IMR-90 (cell line): ENCODE data around the gene ZNF827. TPM values are rescaled to one million over a fixed set of nuclear protein-coding genes. Genes with fewer than 3 reads are reported as not detected.

ENCODE experiments used
- ATAC-seq: fragments of 200-7000 bp; cut with Tn5 transposase; 2 replicates; pipeline ENCODE4 v1.9.1; 2020; ENCODE audit warnings: low read depth, mild to moderate bottlenecking, moderate library complexity
- BruUV-seq: library from RNA; stranded (reverse); fragments of 400-500 nt; replicated peaks from 2 replicates; lab custom pipeline; 2021; lab: Mats Ljungman, UMichigan
- CTCF ChIA-PET: fragments of 300-600 bp; formaldehyde crosslinking; extraction: SDS; loops from one replicate; lab custom pipeline; 2021; ENCODE audit warnings: antibody characterized with exemption; lab: Yijun Ruan, JAX
- POLR2A ChIA-PET: fragments of 300-600 bp; sonication (Branson Sonifier 250); formaldehyde crosslinking; loops from one replicate; lab custom pipeline; 2022; ENCODE audit warnings: antibody characterized with exemption; ENCODE audit not compliant: unreplicated experiment; lab: Charles Lee
- DNase-seq: peaks from one replicate; pipeline ENCODE4 v3.0.0; 2013
- H2AFZ ChIP-seq: replicated peaks from 2 replicates; pipeline ENCODE3; 2013; ENCODE audit warnings: low read length, mild to moderate bottlenecking; ENCODE audit not compliant: poor library complexity
- H2AK5ac ChIP-seq: 2 replicates; pipeline ENCODE4 v1.6.1; 2013; ENCODE audit warnings: low read depth, low read length, inconsistent platforms
- H2AK9ac ChIP-seq: replicated peaks from 2 replicates; pipeline ENCODE3; 2013; ENCODE audit warnings: mild to moderate bottlenecking, low read depth, low read length, moderate library complexity; ENCODE audit not compliant: poor library complexity
- H2BK120ac ChIP-seq: 2 replicates; pipeline ENCODE4 v1.6.1; 2013; ENCODE audit warnings: low read depth, low read length, inconsistent platforms
- H2BK15ac ChIP-seq: 3 replicates; pipeline ENCODE4 v1.6.1; 2013; ENCODE audit warnings: low read depth, low read length, inconsistent platforms
- H2BK20ac ChIP-seq: 2 replicates; pipeline ENCODE4 v1.6.1; 2013; ENCODE audit warnings: low read depth, mild to moderate bottlenecking, inconsistent platforms, low read length, moderate library complexity
- H2BK5ac ChIP-seq: 2 replicates; pipeline ENCODE4 v1.6.1; 2013; ENCODE audit warnings: mild to moderate bottlenecking, low read depth, low read length, inconsistent platforms; ENCODE audit not compliant: poor library complexity, severe bottlenecking
- H3K14ac ChIP-seq: replicated peaks from 2 replicates; pipeline ENCODE4 v1.6.1; 2013; ENCODE audit warnings: low read depth, low read length, inconsistent platforms
- H3K18ac ChIP-seq: 2 replicates; pipeline ENCODE4 v1.6.1; 2013; ENCODE audit warnings: low read depth, low read length, control low read depth
- H3K23ac ChIP-seq: 2 replicates; pipeline ENCODE4 v1.6.1; 2013; ENCODE audit warnings: low read depth, low read length, inconsistent platforms
- H3K27ac ChIP-seq: 2 replicates; pipeline ENCODE4 v1.5.1; 2013; ENCODE audit warnings: mild to moderate bottlenecking, control low read depth, low read length; ENCODE audit not compliant: insufficient read depth
- H3K27me3 ChIP-seq: 2 replicates; pipeline ENCODE4 v1.6.1; 2013; ENCODE audit warnings: low read length; ENCODE audit not compliant: control insufficient read depth, insufficient read depth
- H3K36me3 ChIP-seq: 2 replicates; pipeline ENCODE4 v1.6.1; 2013; ENCODE audit warnings: low read length, mixed read lengths; ENCODE audit not compliant: control insufficient read depth, insufficient read depth
- H3K4ac ChIP-seq: 2 replicates; pipeline ENCODE4 v1.6.1; 2013; ENCODE audit warnings: low read depth, low read length, inconsistent platforms
- H3K4me1 ChIP-seq: 2 replicates; pipeline ENCODE4 v1.6.1; 2013; ENCODE audit warnings: low read length, mixed read lengths; ENCODE audit not compliant: control insufficient read depth, insufficient read depth
- H3K4me2 ChIP-seq: 2 replicates; pipeline ENCODE4 v1.6.1; 2013; ENCODE audit warnings: low read depth, mild to moderate bottlenecking, control low read depth, low read length, moderate library complexity
- H3K4me3 ChIP-seq: 2 replicates; pipeline ENCODE4 v1.5.1; 2013; ENCODE audit warnings: low read depth, mild to moderate bottlenecking, control low read depth, low read length, moderate library complexity; ENCODE audit not compliant: insufficient read depth
- H3K56ac ChIP-seq: 2 replicates; pipeline ENCODE4 v1.6.1; 2013; ENCODE audit warnings: low read length, inconsistent platforms; ENCODE audit not compliant: insufficient read depth; ENCODE audit errors: extremely low read depth
- H3K79me1 ChIP-seq, 2 experiments: 2 replicates each; pipeline ENCODE4 v1.6.1; 2013; ENCODE audit warnings: low read length in 2 of 2, inconsistent platforms in 1 of 2, low read depth in 1 of 2
- H3K9ac ChIP-seq: 2 replicates; pipeline ENCODE4 v1.6.1; 2013; ENCODE audit warnings: low read depth, low read length, control low read depth
- H3K9me1 ChIP-seq: 2 replicates; pipeline ENCODE4 v1.6.1; 2013; ENCODE audit warnings: low read length, inconsistent platforms; ENCODE audit not compliant: insufficient read depth
- H3K9me3 ChIP-seq: 2 replicates; pipeline ENCODE4 v1.6.1; 2013; ENCODE audit warnings: low read length; ENCODE audit not compliant: control insufficient read depth, insufficient read depth
- H4K20me1 ChIP-seq: 2 replicates; pipeline ENCODE4 v1.6.1; 2013; ENCODE audit warnings: low read length, inconsistent platforms; ENCODE audit not compliant: insufficient read depth
- H4K5ac ChIP-seq: 2 replicates; pipeline ENCODE4 v1.6.1; 2013; ENCODE audit warnings: mild to moderate bottlenecking, low read depth, low read length, control low read depth
- H4K8ac ChIP-seq, 2 experiments: 2 replicates each; pipeline ENCODE4 v1.6.1; 2013; ENCODE audit warnings: low read depth in 2 of 2, low read length in 2 of 2, control low read depth in 1 of 2, inconsistent platforms in 1 of 2
- H4K91ac ChIP-seq: 2 replicates; pipeline ENCODE4 v1.6.1; 2013; ENCODE audit warnings: low read depth, low read length, inconsistent platforms; ENCODE audit not compliant: insufficient read depth
- BHLHE40 ChIP-seq: fragments of 150-350 bp; IDR thresholded peaks from 2 replicates; pipeline ENCODE4 v1.6.1; 2016; ENCODE audit warnings: mild to moderate bottlenecking, low read depth, low read length
- CHD1 ChIP-seq: IDR thresholded peaks from 2 replicates; pipeline ENCODE4 v1.6.1; 2012; ENCODE audit warnings: low read depth, low read length, improper control_type of control experiment
- CTCF ChIP-seq: conservative IDR thresholded peaks from 2 replicates; pipeline ENCODE4 v1.5.1; 2012; ENCODE audit warnings: mild to moderate bottlenecking, low read depth, low read length, improper control_type of control experiment
- ELK1 ChIP-seq: fragments of 150-350 bp; IDR thresholded peaks from 2 replicates; pipeline ENCODE4 v1.6.1; 2016; ENCODE audit warnings: low read depth, mild to moderate bottlenecking, low read length, moderate library complexity, borderline replicate concordance
- FOS ChIP-seq: fragments of 150-350 bp; IDR thresholded peaks from 2 replicates; pipeline ENCODE4 v1.6.1; 2016; ENCODE audit warnings: low read depth, low read length
- MAFK ChIP-seq: IDR thresholded peaks from 2 replicates; pipeline ENCODE4 v1.6.1; 2012; ENCODE audit warnings: low read depth, low read length, improper control_type of control experiment
- MAZ ChIP-seq: IDR thresholded peaks from 2 replicates; pipeline ENCODE4 v1.6.1; 2012; ENCODE audit warnings: low read depth, mild to moderate bottlenecking, low read length, improper control_type of control experiment, moderate library complexity, borderline replicate concordance
- MXI1 ChIP-seq: IDR thresholded peaks from 2 replicates; pipeline ENCODE4 v1.6.1; 2012; ENCODE audit warnings: low read depth, mild to moderate bottlenecking, low read length, moderate library complexity, borderline replicate concordance
- NFE2L2 ChIP-seq: fragments of 150-350 bp; IDR thresholded peaks from 2 replicates; pipeline ENCODE4 v1.6.1; 2016; ENCODE audit warnings: low read depth, mild to moderate bottlenecking, low read length
- POLR2A ChIP-seq: IDR thresholded peaks from 2 replicates; pipeline ENCODE4 v1.6.1; 2012; ENCODE audit warnings: mild to moderate bottlenecking, low read depth, low read length
- RAD21 ChIP-seq: IDR thresholded peaks from 2 replicates; pipeline ENCODE4 v1.6.1; 2012; ENCODE audit warnings: low read length, improper control_type of control experiment
- RFX5 ChIP-seq: IDR thresholded peaks from 2 replicates; pipeline ENCODE4 v1.8.0; 2012; ENCODE audit warnings: low read depth, mild to moderate bottlenecking, low read length, moderate library complexity
- SMC3 ChIP-seq: fragments of 150-350 bp; IDR thresholded peaks from 2 replicates; pipeline ENCODE4 v1.6.1; 2016; ENCODE audit warnings: low read depth, mild to moderate bottlenecking, antibody characterized with exemption, low read length, moderate library complexity
- WGBS, 2 experiments: methylation state at CpG; one replicate each; pipeline versions ENCODE4 v1.1.5 to v1.1.7; 2013; ENCODE audit warnings: missing lambda C conversion rate in 2 of 2; ENCODE audit not compliant: insufficient read length in 1 of 2; ENCODE audit errors: extremely low coverage in 2 of 2; 5-methylcytosine and 5-hydroxymethylcytosine counted together
- dilution Hi-C: fragments of 300-500 bp; cut with HindIII; formaldehyde crosslinking; loops from one replicate; pipeline ENCODE4 v1.14.3; 2018; ENCODE audit warnings: low sequenced_read_pairs; ENCODE audit not compliant: unreplicated experiment
- in situ Hi-C: fragments of 300-500 bp; cut with MboI; formaldehyde crosslinking; loops from 3 replicates; pipeline ENCODE4 v1.14.3; 2019; ENCODE audit warnings: low sequenced_read_pairs, inconsistent platforms, mixed read lengths
- intact Hi-C: fragments of 100-400 bp; cut with micrococcal nuclease; formaldehyde crosslinking; loops from 2 replicates; pipeline ENCODE4 v1.10.0; 2022
- polyA plus RNA-seq, 3 experiments: library from polyadenylated mRNA; depleted of rRNA; stranded (reverse); fragments of >200 nt; gene quantifications; 2 replicates each; pipeline ENCODE4 v1.2.3, GENCODE V29; 2012; ENCODE audit warnings: low replicate concordance in 1 of 3
- total RNA-seq: library from RNA; depleted of rRNA; stranded (reverse); fragments of >200 nt; gene quantifications from 2 replicates; pipeline ENCODE4 v1.2.3, GENCODE V29; 2012
- TF ChIP-seq, protein P1 (sequence below): fragments of 150-350 bp; IDR thresholded peaks from 2 replicates; pipeline ENCODE4 v1.6.1; 2017; ENCODE audit warnings: mild to moderate bottlenecking, antibody characterized with exemption, low read length, low read depth

Gene ZNF827
- total and polyA plus RNA-seq, 2 of the 4 experiments (the other 2 are of a cell fraction) = 6.6 to 31.7 TPM

DNA sequence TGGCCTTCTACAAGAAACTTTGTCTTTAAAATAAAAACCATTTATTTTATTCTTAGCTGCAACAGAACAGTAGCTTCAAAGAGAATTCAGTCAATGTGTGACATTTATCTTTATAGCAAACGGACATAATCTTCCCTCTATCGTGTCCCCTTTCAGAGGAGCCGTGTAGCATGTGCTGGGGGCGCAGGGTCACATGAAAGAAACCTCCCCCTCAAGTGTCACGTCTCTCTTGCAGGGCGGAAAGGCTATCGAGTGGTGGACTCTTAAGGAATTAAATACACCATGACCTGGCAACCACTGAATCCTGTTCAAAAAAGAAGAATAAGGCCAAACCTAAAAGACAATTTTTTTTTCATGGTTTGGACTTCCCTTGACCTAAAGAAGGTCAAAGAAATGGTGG is 40.2 kb downstream of the ZNF827 start:
- H3K4me2 ChIP-seq = no peak overlapping the region
- no peak overlapping the region for H3K18ac ChIP-seq
- no peak overlapping the region for H2BK20ac ChIP-seq
- no peak overlapping the region for H3K4me3 ChIP-seq
- H3K4me1 ChIP-seq = no peaks in the 10 kb centered on the region
- no peak overlapping the region for H2BK15ac ChIP-seq
- no peak overlapping the region for H2AK5ac ChIP-seq
- peaks cover 4% of the 10 kb centered on the region; the same call in 1 of the 2 replicates for H3K9me1 ChIP-seq
- ATAC-seq (no peak), DNase-seq (no peak)
- H3K9ac ChIP-seq = no peak overlapping the region
- H3K56ac ChIP-seq = no peak overlapping the region
- no CpG with 5 or more reads among the region's 7 CpGs for WGBS, 2 experiments
- H3K27me3 ChIP-seq = no peaks in the 10 kb centered on the region
- H2BK5ac ChIP-seq = no peak overlapping the region
- H3K4ac ChIP-seq = no peak overlapping the region
- no peak overlapping the region for H2BK120ac ChIP-seq
- H4K91ac ChIP-seq = no peak overlapping the region
- H3K9me3 ChIP-seq = no peaks in the 10 kb centered on the region
- ChIA-PET CTCF (interaction anchor here (1.2 to 2.7 kb wide), 2 partner anchors 10 to 12 kb away, joined by 3 to 8 read pairs; no protein-coding TSS in a partner anchor), POLR2A (no interaction called here)
- no peak overlapping the region for H3K23ac ChIP-seq
- H4K8ac ChIP-seq = no peak overlapping the region
- dilution Hi-C loops = no loop called here
- no peak for TF ChIP-seq BHLHE40
- no peak for TF ChIP-seq RAD21
- no peak for TF ChIP-seq NFE2L2
- TF ChIP-seq CTCF = no peak
- no peak for TF ChIP-seq RFX5
- TF ChIP-seq ELK1 = no peak
- TF ChIP-seq MAZ = no peak
- TF ChIP-seq, protein P1, sequence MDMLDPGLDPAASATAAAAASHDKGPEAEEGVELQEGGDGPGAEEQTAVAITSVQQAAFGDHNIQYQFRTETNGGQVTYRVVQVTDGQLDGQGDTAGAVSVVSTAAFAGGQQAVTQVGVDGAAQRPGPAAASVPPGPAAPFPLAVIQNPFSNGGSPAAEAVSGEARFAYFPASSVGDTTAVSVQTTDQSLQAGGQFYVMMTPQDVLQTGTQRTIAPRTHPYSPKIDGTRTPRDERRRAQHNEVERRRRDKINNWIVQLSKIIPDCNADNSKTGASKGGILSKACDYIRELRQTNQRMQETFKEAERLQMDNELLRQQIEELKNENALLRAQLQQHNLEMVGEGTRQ = no peak
- TF ChIP-seq SMC3 = no peak
- TF ChIP-seq MAFK = no peak
- TF ChIP-seq FOS = no peak
- TF ChIP-seq POLR2A = no peak
- TF ChIP-seq MXI1 = no peak
- TF ChIP-seq CHD1 = no peak
- in situ Hi-C loops = no loop called here
- H3K79me1 ChIP-seq = peaks cover 11 to 44% of the 10 kb centered on the region in 2 experiments
- H4K20me1 ChIP-seq = no peaks in the 10 kb centered on the region
- H2AK9ac ChIP-seq = no peak overlapping the region
- peaks cover 11% of the 10 kb centered on the region for H3K36me3 ChIP-seq
- H3K27ac ChIP-seq = no peak overlapping the region
- no peak overlapping the region for H2AFZ ChIP-seq
- BruUV-seq = no TSS peak
- intact Hi-C loops = no loop called here
- no peak overlapping the region for H3K14ac ChIP-seq
- no peak overlapping the region for H4K5ac ChIP-seq
